ENCODE data around the gene RAB15. TPM values are rescaled to one million over a fixed set of nuclear protein-coding genes. Genes with fewer than 3 reads are reported as not detected.

The RAB15 gene
- polyA plus RNA-seq, 1 donor (not counting 4 experiments of a cell fraction or from before 2014, with no cell fraction given): 2.1 TPM

- DNase-seq (ENCODE audit: low read depth, low spot score): no peak
- TF ChIP-seq EZH2 (IDR thresholded peaks at IDR 0.05; ENCODE audit: low read length) (no peak), CTCF (optimal IDR thresholded peaks at IDR 0.05 in 1 of 3, IDR thresholded peaks at IDR 0.05 in 1 of 3, conservative IDR thresholded peaks at IDR 0.05 in 1 of 3; ENCODE audit: extremely low read depth in 1 of 3, insufficient read depth in 2 of 3, low read length in 3 of 3) (no peak)
- H3K27ac ChIP-seq (ENCODE audit: control insufficient read depth, insufficient read depth, low read length): no peak overlapping the region
- H3K79me2 ChIP-seq (ENCODE audit: control insufficient read depth, insufficient read depth, low read length): peaks cover 4% of the 10 kb centered on the region
- no peaks in the 10 kb centered on the region for H3K27me3 ChIP-seq (ENCODE audit: control insufficient read depth, extremely low read depth, insufficient read depth, low read length)
- peaks cover 16% of the 10 kb centered on the region for H3K4me1 ChIP-seq (ENCODE audit: control insufficient read depth, extremely low read depth, insufficient read depth, low read length)
- peaks cover 0 to 14% of the 10 kb centered on the region in 2 experiments for H3K36me3 ChIP-seq (ENCODE audit: control insufficient read depth in 2 of 2, extremely low read depth in 1 of 2, insufficient read depth in 2 of 2, low read length in 2 of 2)
- H4K20me1 ChIP-seq (ENCODE audit: control insufficient read depth, extremely low read depth, insufficient read depth, low read length): no peaks in the 10 kb centered on the region
- dilution Hi-C loops (cut with MboI; ENCODE audit: extremely low pct_ligation_motif_present, low sequenced_read_pairs): no loop called here
- no peak overlapping the region for H3K4me2 ChIP-seq (ENCODE audit: control insufficient read depth, extremely low read depth, insufficient read depth, low read depth, low read length)
- H3K9ac ChIP-seq (ENCODE audit: control insufficient read depth, extremely low read depth, insufficient read depth, low read length): no peak overlapping the region
- no peak for FAIRE-seq
- H3K9me3 ChIP-seq (ENCODE audit: control insufficient read depth, low read depth, low read length): no peaks in the 10 kb centered on the region
- H3K9me1 ChIP-seq (ENCODE audit: control insufficient read depth, extremely low read depth, insufficient read depth, low read length): no peaks in the 10 kb centered on the region
- no peak overlapping the region for H2AFZ ChIP-seq (ENCODE audit: control insufficient read depth, low read length)
- H3K4me3 ChIP-seq (ENCODE audit: control insufficient read depth in 2 of 3, extremely low read depth in 1 of 3, insufficient read depth in 2 of 3, low read depth in 1 of 3, low read length in 3 of 3): no peak overlapping the region
Observed at GRCh38 chr14:64939817-64940190, 32.3 kb downstream of the RAB15 start.

GRCh38 chr14:64938972-64939816, 32.9 kb downstream of the RAB15 start:
- Histone ChIP-seq H3K27me3 (ENCODE audit: control insufficient read depth, extremely low read depth, insufficient read depth, low read length) (no peaks in the 10 kb centered on the region), H3K9me3 (ENCODE audit: control insufficient read depth, low read depth, low read length) (no peaks in the 10 kb centered on the region), H3K79me2 (ENCODE audit: control insufficient read depth, insufficient read depth, low read length) (peaks cover 4% of the 10 kb centered on the region), H3K4me2 (ENCODE audit: control insufficient read depth, extremely low read depth, insufficient read depth, low read depth, low read length) (no peak overlapping the region), H3K36me3 (ENCODE audit: control insufficient read depth in 2 of 2, extremely low read depth in 1 of 2, insufficient read depth in 2 of 2, low read length in 2 of 2) (peaks cover 0 to 16% of the 10 kb centered on the region in 2 experiments), H3K9ac (ENCODE audit: control insufficient read depth, extremely low read depth, insufficient read depth, low read length) (no peak overlapping the region), H4K20me1 (ENCODE audit: control insufficient read depth, extremely low read depth, insufficient read depth, low read length) (no peaks in the 10 kb centered on the region), H3K4me1 (ENCODE audit: control insufficient read depth, extremely low read depth, insufficient read depth, low read length) (peaks cover 16% of the 10 kb centered on the region), H3K9me1 (ENCODE audit: control insufficient read depth, extremely low read depth, insufficient read depth, low read length) (no peaks in the 10 kb centered on the region), H2AFZ (ENCODE audit: control insufficient read depth, low read length) (no peak overlapping the region), H3K4me3 (ENCODE audit: control insufficient read depth in 2 of 3, extremely low read depth in 1 of 3, insufficient read depth in 2 of 3, low read depth in 1 of 3, low read length in 3 of 3) (no peak overlapping the region), H3K27ac (ENCODE audit: control insufficient read depth, insufficient read depth, low read length) (no peak overlapping the region)
- FAIRE-seq: no peak
- DNase-seq (ENCODE audit: low read depth, low spot score): no peak
- dilution Hi-C loops (cut with MboI; ENCODE audit: extremely low pct_ligation_motif_present, low sequenced_read_pairs): no loop called here
- TF ChIP-seq EZH2 (IDR thresholded peaks at IDR 0.05; ENCODE audit: low read length) (no peak), CTCF (optimal IDR thresholded peaks at IDR 0.05 in 1 of 3, IDR thresholded peaks at IDR 0.05 in 1 of 3, conservative IDR thresholded peaks at IDR 0.05 in 1 of 3; ENCODE audit: extremely low read depth in 1 of 3, insufficient read depth in 2 of 3, low read length in 3 of 3) (no peak)

Measured in keratinocyte (primary cell).